Esophagus squamous epithelium (tissue), 5 donors: ENCODE measurements around the gene DUSP22. TPM values are rescaled to one million over a fixed set of nuclear protein-coding genes. Genes with fewer than 3 reads are reported as not detected.

Experiments
- DNase-seq: peaks from one replicate; lab custom pipeline; 2025; lab: John Stamatoyannopoulos, UW
- H3K27ac ChIP-seq, 4 donors: fragments of 200-600 bp; sonication (generic); one replicate each; pipeline ENCODE4 v1.5.1; 2016 to 2019; ENCODE audit warnings: mild to moderate bottlenecking in 1 of 4
- H3K27me3 ChIP-seq, 4 donors: fragments of 200-600 bp; sonication (generic); 1 replicate in 3 of 4; 2 replicates in 1 of 4; pipeline versions ENCODE4 v1.5.1 to v1.6.0; 2017 to 2021; ENCODE audit warnings: antibody characterized with exemption in 1 of 4
- H3K36me3 ChIP-seq, 3 donors: fragments of 200-600 bp; sonication (generic); one replicate each; pipeline ENCODE4 v1.5.1; 2016 to 2019
- H3K4me1 ChIP-seq, 3 donors: fragments of 200-600 bp; sonication (generic); one replicate each; pipeline ENCODE4 v1.5.1; 2017 to 2019
- H3K4me3 ChIP-seq, 4 donors: fragments of 200-600 bp; sonication (generic); 1 replicate in 3 of 4; 2 replicates in 1 of 4; pipeline ENCODE4 v1.5.1; 2016 to 2019; ENCODE audit warnings: mild to moderate bottlenecking in 2 of 4, moderate library complexity in 1 of 4
- H3K9me3 ChIP-seq, 3 donors: fragments of 200-600 bp; sonication (generic); one replicate each; pipeline ENCODE4 v1.5.1; 2016 to 2019
- CTCF ChIP-seq, 6 experiments: fragments of 450-650 bp in 4 of 6; fragments of 200-600 bp in 2 of 6; sonication (generic) in 2 of 6; IDR thresholded peaks; one replicate each; pipeline ENCODE4 v1.5.1; 2016 to 2019; ENCODE audit warnings: antibody characterized with exemption in 6 of 6, mild to moderate bottlenecking in 4 of 6, moderate library complexity in 4 of 6
- POLR2A ChIP-seq, 4 donors: fragments of 450-650 bp; IDR thresholded peaks; one replicate each; pipeline ENCODE4 v1.6.1; 2017; ENCODE audit warnings: antibody characterized with exemption in 4 of 4, mild to moderate bottlenecking in 4 of 4, moderate library complexity in 3 of 4
- WGBS, 2 donors: methylation state at CpG; one replicate each; pipeline ENCODE4 v1.1.5; 2018; 5-methylcytosine and 5-hydroxymethylcytosine counted together
- intact Hi-C: fragments of 100-400 bp; cut with DNase I; formaldehyde crosslinking; loops from one replicate; pipeline ENCODE4 v1.15.0; 2022
- total RNA-seq, 4 donors: library from RNA; depleted of rRNA; stranded (reverse); fragments of >200 nt; gene quantifications; one replicate each; pipeline ENCODE4 v1.1.0, GENCODE V29; 2016
- donor health status: DM: yes; HTN: yes; CAD: no.

DUSP22 gene
- total RNA-seq, 4 donors from 2014 or later = 34.2 to 54.6 (median 45.2) TPM

- peaks cover 0 to 40% (median 0%) of the 10 kb centered on the region in 3 donors for H3K36me3 ChIP-seq
- TF ChIP-seq POLR2A (IDR thresholded peaks at IDR 0.05) (no peak), CTCF (IDR thresholded peaks at IDR 0.05) (no peak)
- no peak for DNase-seq
- H3K4me3 ChIP-seq = no peak overlapping the region
- no peaks in the 10 kb centered on the region for H3K27me3 ChIP-seq
- 76 to 86% methylated on average over 18 of the region's 18 CpGs for WGBS, 2 donors
- no peak overlapping the region for H3K27ac ChIP-seq
- intact Hi-C loops = no loop called here
- peaks cover 0 to 11% (median 0%) of the 10 kb centered on the region in 3 donors for H3K4me1 ChIP-seq
- no peaks in the 10 kb centered on the region for H3K9me3 ChIP-seq
These were observed 61.6 kb downstream of the DUSP22 start for GRCh38 chr6:353642-354614.

- Histone ChIP-seq H3K9me3 (no peaks in the 10 kb centered on the region), H3K27ac (no peak overlapping the region), H3K4me1 (peaks cover 0 to 12% (median 0%) of the 10 kb centered on the region in 3 donors), H3K27me3 (no peaks in the 10 kb centered on the region), H3K36me3 (peaks cover 0 to 32% (median 0%) of the 10 kb centered on the region in 3 donors), H3K4me3 (no peak overlapping the region)
- TF ChIP-seq CTCF (IDR thresholded peaks at IDR 0.05) (no peak), POLR2A (IDR thresholded peaks at IDR 0.05) (no peak)
- intact Hi-C loops = no loop called here
- WGBS, 2 donors = 90 to 95% methylated on average over 15 of the region's 15 CpGs
- no peak for DNase-seq
These were observed 62.5 kb downstream of the DUSP22 start for GRCh38 chr6:354631-355280.

- Histone ChIP-seq H3K36me3 (peaks cover 0 to 24% (median 0%) of the 10 kb centered on the region in 3 donors), H3K27me3 (no peaks in the 10 kb centered on the region), H3K4me1 (peaks cover 0 to 12% (median 0%) of the 10 kb centered on the region in 3 donors), H3K27ac (no peak overlapping the region), H3K9me3 (no peaks in the 10 kb centered on the region), H3K4me3 (no peak overlapping the region)
- WGBS, 2 donors = 69 to 79% methylated on average over 9 of the region's 9 CpGs
- intact Hi-C loops = no loop called here
- TF ChIP-seq CTCF (IDR thresholded peaks at IDR 0.05) (no peak), POLR2A (IDR thresholded peaks at IDR 0.05) (no peak)
- no peak for DNase-seq
These were observed 63.3 kb downstream of the DUSP22 start for GRCh38 chr6:355373-356208.

- Histone ChIP-seq H3K9me3 (no peaks in the 10 kb centered on the region), H3K4me3 (no peak overlapping the region), H3K36me3 (peaks cover 0 to 12% (median 0%) of the 10 kb centered on the region in 3 donors), H3K4me1 (peaks cover 0 to 12% (median 0%) of the 10 kb centered on the region in 3 donors), H3K27me3 (no peaks in the 10 kb centered on the region), H3K27ac (no peak overlapping the region)
- DNase-seq = no peak
- intact Hi-C loops = no loop called here
- TF ChIP-seq CTCF (IDR thresholded peaks at IDR 0.05) = no peak
- TF ChIP-seq POLR2A (IDR thresholded peaks at IDR 0.05) = no peak
- 70 to 87% methylated on average over 8 to 11 of the region's 11 CpGs for WGBS, 2 donors
These were observed 64.6 kb downstream of the DUSP22 start for GRCh38 chr6:356828-357251.
